Natural killer cell (primary cell): ENCODE data around the gene EEIG2. TPM values are rescaled to one million over a fixed set of nuclear protein-coding genes. Genes with fewer than 3 reads are reported as not detected.
A peak's percentile ranks its signal among the peaks of the same experiment; 100 is the strongest.

Experiments used
- ATAC-seq, 3 donors: fragments of 150-1000 bp in 2 of 3; fragments of 200-7000 bp in 1 of 3; cut with Tn5 transposase; 1 replicate in 1 of 3; 2 replicates in 2 of 3; pipeline ENCODE4 v1.10.0; 2021; ENCODE audit warnings: mild to moderate bottlenecking in 2 of 3, moderate library complexity in 2 of 3
- DNase-seq, 2 donors: peaks; one replicate each; pipeline versions ENCODE4 v3.0.0 to v3.0.0-alpha.2; 2013 to 2021; ENCODE audit warnings: mixed read lengths in 1 of 2
- H3K27ac ChIP-seq: one replicate; pipeline ENCODE4 v1.5.1; 2013; ENCODE audit warnings: mild to moderate bottlenecking, low read length
- H3K27me3 ChIP-seq: one replicate; pipeline ENCODE4 v1.6.1; 2013; ENCODE audit warnings: low read length; ENCODE audit not compliant: control insufficient read depth, insufficient read depth
- H3K36me3 ChIP-seq: one replicate; pipeline ENCODE4 v1.6.1; 2013; ENCODE audit warnings: low read length; ENCODE audit not compliant: control insufficient read depth, insufficient read depth
- H3K4me1 ChIP-seq: one replicate; pipeline ENCODE4 v1.6.1; 2013; ENCODE audit warnings: low read length; ENCODE audit not compliant: control insufficient read depth, insufficient read depth
- H3K4me3 ChIP-seq: one replicate; pipeline ENCODE4 v1.5.1; 2013; ENCODE audit warnings: low read length
- H3K9me3 ChIP-seq: one replicate; pipeline ENCODE4 v1.6.1; 2013; ENCODE audit warnings: low read length; ENCODE audit not compliant: control insufficient read depth, insufficient read depth
- H3K27ac Mint-ChIP-seq, 2 donors: one replicate each; pipeline ENCODE4 v1.8.0; 2022; ENCODE audit warnings: mild to moderate bottlenecking in 2 of 2, mixed read lengths in 2 of 2, moderate library complexity in 1 of 2
- H3K27me3 Mint-ChIP-seq, 2 donors: one replicate each; pipeline ENCODE4 v1.8.0; 2022; ENCODE audit warnings: low read depth in 2 of 2, mixed read lengths in 2 of 2
- H3K36me3 Mint-ChIP-seq: one replicate; pipeline ENCODE4 v1.8.0; 2022; ENCODE audit warnings: mixed read lengths
- H3K4me1 Mint-ChIP-seq, 2 donors: one replicate each; pipeline ENCODE4 v1.8.0; 2022; ENCODE audit warnings: mixed read lengths in 2 of 2
- H3K4me3 Mint-ChIP-seq: one replicate; pipeline ENCODE4 v1.8.0; 2022; ENCODE audit warnings: mild to moderate bottlenecking, moderate library complexity, mixed read lengths
- H3K9me3 Mint-ChIP-seq, 2 donors: one replicate each; pipeline ENCODE4 v1.8.0; 2022; ENCODE audit warnings: mixed read lengths in 2 of 2
- CTCF ChIP-seq: fragments of 200-600 bp; IDR thresholded peaks from one replicate; pipeline ENCODE4 v1.8.0; 2022; ENCODE audit warnings: antibody characterized with exemption
- WGBS: methylation state at CpG from one replicate; pipeline ENCODE4 v1.1.7; 2013; ENCODE audit warnings: missing lambda C conversion rate; ENCODE audit not compliant: insufficient coverage; 5-methylcytosine and 5-hydroxymethylcytosine counted together
- intact Hi-C: fragments of 100-400 bp; cut with micrococcal nuclease; formaldehyde crosslinking; loops from one replicate; pipeline ENCODE4 v1.14.2; 2022
- total RNA-seq, 4 donors: library from RNA; stranded (reverse); fragments of 120-200 nt in 1 of 4; gene quantifications; one replicate each; pipeline versions ENCODE4 v1.2.3 to v1.2.4, GENCODE V29; 2013 to 2022

The EEIG2 gene
- total RNA-seq, 3 donors from 2014 or later (not counting 1 experiment from before 2014, with no cell fraction given), result 18.2 to 23.9 (median 20.3) TPM

GRCh38 chr1:108561689-108562326 lies 1.9 kb downstream of the EEIG2 start:
- ATAC-seq (peak; percentile 51 to 71 (median 57)), DNase-seq (peak; percentile 68 to 92)
- Histone ChIP-seq H3K4me3 (no peak overlapping the region), H3K9me3 (no peaks in the 10 kb centered on the region), H3K4me1 (peaks cover 22% of the 10 kb centered on the region), H3K27ac (no peak overlapping the region), H3K27me3 (no peaks in the 10 kb centered on the region), H3K36me3 (no peaks in the 10 kb centered on the region)
- intact Hi-C loops, result loop anchor here (1.0 to 5.0 kb wide), 4 partner anchors 29 to 130 kb away; partner anchors contain the start of gene PRPF38B
- Mint-ChIP-seq H3K27ac (peak overlapping the region in 1 of 2 donors; percentile 88), H3K36me3 (no peaks in the 10 kb centered on the region), H3K9me3 (no peaks in the 10 kb centered on the region), H3K4me1 (peaks cover 30% of the 10 kb centered on the region in 2 donors), H3K27me3 (no peaks in the 10 kb centered on the region), H3K4me3 (peak overlapping the region; percentile 95)
- peak; percentile 78 for TF ChIP-seq CTCF
- 27% methylated on average over 10 of the region's 11 CpGs for WGBS

- no peaks in the 10 kb centered on the region for H3K27me3 Mint-ChIP-seq
- no peak overlapping the region for H3K4me3 ChIP-seq
- H3K36me3 ChIP-seq, result no peaks in the 10 kb centered on the region
- H3K36me3 Mint-ChIP-seq, result no peaks in the 10 kb centered on the region
- H3K27ac ChIP-seq, result no peak overlapping the region
- no peaks in the 10 kb centered on the region for H3K9me3 Mint-ChIP-seq
- DNase-seq (no peak), ATAC-seq (no peak)
- peaks cover 20% of the 10 kb centered on the region for H3K4me1 ChIP-seq
- H3K27me3 ChIP-seq, result no peaks in the 10 kb centered on the region
- peak overlapping the region in 1 of 2 donors; percentile 25 for H3K27ac Mint-ChIP-seq
- 100% methylated on average over 1 of the region's 1 CpG for WGBS
- H3K4me1 Mint-ChIP-seq, result peaks cover 30% of the 10 kb centered on the region in 2 donors
- TF ChIP-seq CTCF, result no peak
- intact Hi-C loops, result loop anchor here (5.0 kb wide), 1 partner anchor 128 kb away; the partner anchor contains the start of gene PRPF38B
- no peaks in the 10 kb centered on the region for H3K9me3 ChIP-seq
- no peak overlapping the region for H3K4me3 Mint-ChIP-seq
These were observed 3.9 kb downstream of the EEIG2 start for GRCh38 chr1:108563808-108564207.

GRCh38 chr1:108565081-108565480 lies 5.2 kb downstream of the EEIG2 start:
- DNase-seq, result no peak
- no peaks in the 10 kb centered on the region for H3K36me3 ChIP-seq
- ATAC-seq, result no peak
- no peak for TF ChIP-seq CTCF
- Mint-ChIP-seq H3K27me3 (no peaks in the 10 kb centered on the region), H3K4me3 (no peak overlapping the region), H3K27ac (no peak overlapping the region), H3K9me3 (no peaks in the 10 kb centered on the region), H3K4me1 (peaks cover 30% of the 10 kb centered on the region in 2 donors), H3K36me3 (no peaks in the 10 kb centered on the region)
- no peaks in the 10 kb centered on the region for H3K9me3 ChIP-seq
- H3K27me3 ChIP-seq, result no peaks in the 10 kb centered on the region
- H3K4me1 ChIP-seq, result peaks cover 15% of the 10 kb centered on the region
- no peak overlapping the region for H3K4me3 ChIP-seq
- WGBS, result 95% methylated on average over 5 of the region's 6 CpGs
- no peak overlapping the region for H3K27ac ChIP-seq
- intact Hi-C loops, result no loop called here

- peaks cover 29 to 30% of the 10 kb centered on the region in 2 donors for H3K4me1 Mint-ChIP-seq
- Histone ChIP-seq H3K27me3 (no peaks in the 10 kb centered on the region), H3K27ac (no peak overlapping the region), H3K4me1 (peaks cover 13% of the 10 kb centered on the region), H3K9me3 (no peaks in the 10 kb centered on the region), H3K36me3 (no peaks in the 10 kb centered on the region), H3K4me3 (no peak overlapping the region)
- intact Hi-C loops, result no loop called here
- 86% methylated on average over 1 of the region's 1 CpG for WGBS
- TF ChIP-seq CTCF, result no peak
- H3K27ac Mint-ChIP-seq, result no peak overlapping the region
- H3K9me3 Mint-ChIP-seq, result no peaks in the 10 kb centered on the region
- H3K4me3 Mint-ChIP-seq, result no peak overlapping the region
- no peak for ATAC-seq
- no peak for DNase-seq
- H3K27me3 Mint-ChIP-seq, result no peaks in the 10 kb centered on the region
- no peaks in the 10 kb centered on the region for H3K36me3 Mint-ChIP-seq
These were observed 5.6 kb downstream of the EEIG2 start for GRCh38 chr1:108565512-108565911.
